RCC 7860 (cell line): ENCODE results near the gene BCAS3.
A peak's percentile ranks its signal among the peaks of the same experiment; 100 is the strongest.

ENCODE experiments used
- DNase-seq: peaks from one replicate; pipeline ENCODE4 v3.0.0-alpha.2; 2015; ENCODE audit warnings: low spot score
- FAIRE-seq: peaks from 2 replicates; lab custom pipeline; 2012; peaks lifted over from hg19 to GRCh38; lab: Jason Lieb, UNC

The BCAS3 gene

GRCh38 chr17:61209106-61209439, 531.4 kb downstream of the BCAS3 start:
- FAIRE-seq (no peak), DNase-seq (no peak)

DNA sequence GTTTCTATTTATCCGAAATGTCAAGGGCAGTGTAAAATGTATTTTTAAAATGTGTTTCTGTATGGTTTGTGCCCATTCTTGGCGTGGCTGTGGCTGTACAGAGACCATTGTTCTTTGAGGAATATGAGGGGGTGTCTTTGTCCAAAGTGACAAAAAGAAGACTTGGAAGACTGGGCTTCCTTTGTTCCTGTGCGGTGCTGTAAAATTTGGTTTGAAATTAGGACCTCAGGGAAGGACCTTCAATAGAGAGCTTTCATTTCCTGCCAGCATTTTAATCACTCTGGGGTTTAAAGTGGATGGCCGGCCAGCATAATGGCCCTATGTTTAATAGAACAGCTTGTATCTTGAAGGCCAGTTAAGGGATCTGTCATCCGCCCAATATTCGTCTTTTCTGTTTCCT, 531.9 kb downstream of the BCAS3 start:
- FAIRE-seq (no peak), DNase-seq (no peak)

- no peak for DNase-seq
- no peak for FAIRE-seq
Observed at GRCh38 chr17:61211236-61211635, 533.6 kb downstream of the BCAS3 start.

DNA sequence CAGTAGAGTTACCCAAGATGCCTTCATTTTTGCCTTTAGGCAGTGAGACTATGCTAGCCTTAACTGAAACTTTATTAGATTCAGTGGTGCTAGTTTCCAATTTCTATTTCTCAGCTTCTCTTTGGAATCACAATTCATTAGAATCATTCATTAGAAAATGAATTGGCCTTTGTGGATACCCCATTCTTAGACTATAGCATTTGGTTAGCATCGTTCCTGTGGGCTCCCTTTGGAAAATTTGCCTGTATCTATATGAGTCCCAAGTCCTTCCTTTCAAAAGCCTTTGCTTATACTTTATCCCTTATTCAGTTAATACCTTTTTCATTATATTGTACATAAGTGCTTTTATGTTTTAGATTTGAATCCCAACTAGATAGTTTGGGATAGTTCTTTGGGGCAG, 535.0 kb downstream of the BCAS3 start:
- no peak for FAIRE-seq
- DNase-seq = no peak

- FAIRE-seq (no peak), DNase-seq (no peak)
Observed at GRCh38 chr17:61214753-61215152, 537.1 kb downstream of the BCAS3 start.

DNA sequence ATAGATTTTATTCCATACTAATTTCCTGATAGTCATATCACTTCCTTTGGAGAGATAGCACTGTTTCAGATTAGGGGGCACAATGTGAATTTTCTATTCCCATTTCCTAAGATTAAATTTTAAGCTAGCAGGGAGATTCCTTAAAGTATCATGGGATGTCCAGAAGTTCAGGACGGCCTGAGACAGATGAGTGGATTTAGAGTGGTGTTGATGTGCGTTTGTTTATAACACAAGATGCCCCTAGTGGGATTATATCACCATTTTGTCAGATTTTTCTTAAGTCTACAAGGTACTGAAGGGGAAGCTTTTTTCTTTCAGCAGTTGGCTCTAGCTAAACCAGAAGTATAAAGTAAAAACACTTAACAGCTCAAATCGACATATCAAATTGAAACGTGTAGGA, 538.4 kb downstream of the BCAS3 start:
- DNase-seq (no peak), FAIRE-seq (no peak)

DNA sequence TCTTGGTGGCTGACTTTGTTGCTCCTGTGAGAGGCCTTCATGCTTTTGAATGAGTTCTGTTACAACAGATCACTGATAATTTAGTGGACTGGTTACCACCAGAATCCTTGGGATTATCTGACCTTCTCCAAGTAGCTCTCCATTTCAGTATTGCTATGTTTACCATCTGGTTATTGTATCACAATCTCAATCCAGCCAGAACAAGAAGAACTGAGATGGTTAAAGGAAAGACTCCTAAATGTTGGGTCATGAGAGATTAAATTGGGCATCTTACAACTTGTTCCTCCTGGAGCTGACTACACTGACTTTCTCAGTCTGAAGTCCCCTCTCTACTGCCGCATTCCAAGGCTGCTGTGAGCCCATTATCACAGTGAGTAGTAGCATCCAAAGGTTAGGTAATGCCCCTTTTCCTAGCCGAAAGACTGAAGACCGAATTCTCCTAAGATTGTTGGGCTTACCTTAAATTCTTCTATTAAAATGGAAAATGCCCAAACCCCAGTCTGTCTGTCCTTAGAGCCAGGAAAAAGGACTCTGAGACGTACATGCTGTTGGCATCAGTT, 540.3 kb downstream of the BCAS3 start:
- FAIRE-seq (no peak), DNase-seq (no peak)

DNA sequence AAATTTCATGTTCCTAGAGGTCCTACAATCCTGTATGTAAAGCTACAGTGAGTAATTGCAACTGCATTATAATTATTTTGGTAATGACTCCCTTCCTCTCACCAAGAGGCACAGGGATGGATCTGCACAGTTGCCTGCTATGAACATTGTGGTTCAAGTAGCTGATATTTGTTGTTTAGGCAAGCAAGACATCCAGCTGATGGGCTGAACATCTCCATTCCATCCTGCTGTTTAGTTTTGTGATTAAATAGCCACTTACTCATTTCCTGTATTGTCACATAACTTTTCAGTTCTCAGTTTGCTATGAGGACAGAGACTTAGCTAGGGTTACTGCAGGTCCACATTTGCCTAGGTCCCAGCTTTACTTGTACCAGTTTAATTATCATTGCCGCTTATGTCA, 540.8 kb downstream of the BCAS3 start:
- DNase-seq (peak; percentile 39), FAIRE-seq (no peak)

DNA sequence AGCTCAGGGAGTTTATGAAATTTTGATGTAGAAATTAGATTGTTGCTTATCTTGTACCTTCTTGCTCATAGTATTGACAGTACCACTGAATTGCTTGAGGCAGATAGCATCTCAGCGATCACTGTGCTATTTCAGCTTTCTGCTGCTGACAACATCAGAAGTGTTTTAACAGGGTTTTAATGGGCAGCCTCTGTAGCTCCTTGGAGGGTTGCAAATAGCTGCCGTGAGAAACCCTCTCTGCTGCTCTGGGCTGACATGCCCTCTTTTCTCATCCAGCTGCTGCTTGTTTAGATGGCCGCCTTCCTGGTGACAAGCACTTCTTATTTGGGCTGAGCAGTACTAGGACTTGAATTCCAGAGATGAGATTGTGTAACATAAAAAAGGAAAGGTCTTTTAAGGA, 541.8 kb downstream of the BCAS3 start:
- DNase-seq (no peak), FAIRE-seq (no peak)

GRCh38 chr17:61221181-61221580, 543.5 kb downstream of the BCAS3 start:
- no peak for DNase-seq
- no peak for FAIRE-seq

DNA sequence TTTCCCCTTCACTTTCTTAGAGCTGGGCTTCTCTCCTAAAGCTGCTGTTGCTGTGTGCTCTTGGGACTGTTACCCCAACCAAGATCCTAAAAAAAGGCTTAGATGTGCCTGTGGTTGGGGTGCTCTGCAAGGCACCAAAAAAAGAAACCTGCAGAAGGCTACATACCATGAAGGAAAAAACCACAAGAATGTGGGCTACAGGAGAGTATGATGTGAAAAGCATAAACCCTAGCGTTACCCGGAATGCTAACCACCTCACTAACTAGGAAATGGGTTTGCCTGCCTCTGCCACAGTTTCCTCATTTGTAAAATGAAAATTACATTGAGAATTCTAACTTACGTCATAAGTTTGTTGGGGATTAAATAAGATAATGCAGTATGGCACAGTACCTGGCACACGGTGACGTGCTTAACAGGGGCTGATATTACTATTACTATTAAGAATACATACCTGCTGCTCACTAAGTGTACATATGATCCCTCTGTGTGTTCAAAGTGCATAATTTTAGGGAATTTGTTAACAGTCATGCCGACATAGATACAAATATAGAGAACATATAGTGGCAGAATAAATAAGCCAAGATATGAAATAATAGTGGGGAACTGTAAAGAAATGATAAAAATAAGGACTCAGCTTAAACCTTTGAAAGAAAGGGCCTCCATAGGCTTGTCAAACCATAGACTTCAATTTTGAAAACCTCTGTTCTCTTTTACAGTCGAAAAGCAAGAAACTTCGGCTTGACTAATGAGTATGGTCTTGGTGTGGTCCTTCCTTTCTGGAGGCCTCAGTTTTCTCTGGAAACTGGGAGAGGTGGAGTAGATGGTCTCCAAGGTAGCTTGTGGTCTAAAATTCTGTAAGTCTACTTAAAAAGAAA, 544.2 kb downstream of the BCAS3 start:
- no peak for FAIRE-seq
- DNase-seq = no peak

GRCh38 chr17:61223725-61224124, 546.1 kb downstream of the BCAS3 start:
- FAIRE-seq = no peak
- no peak for DNase-seq

- DNase-seq = no peak
- no peak for FAIRE-seq
Observed at GRCh38 chr17:61225178-61225882, 547.7 kb downstream of the BCAS3 start.

GRCh38 chr17:61227866-61228265, 550.2 kb downstream of the BCAS3 start:
- no peak for DNase-seq
- FAIRE-seq = no peak

DNA sequence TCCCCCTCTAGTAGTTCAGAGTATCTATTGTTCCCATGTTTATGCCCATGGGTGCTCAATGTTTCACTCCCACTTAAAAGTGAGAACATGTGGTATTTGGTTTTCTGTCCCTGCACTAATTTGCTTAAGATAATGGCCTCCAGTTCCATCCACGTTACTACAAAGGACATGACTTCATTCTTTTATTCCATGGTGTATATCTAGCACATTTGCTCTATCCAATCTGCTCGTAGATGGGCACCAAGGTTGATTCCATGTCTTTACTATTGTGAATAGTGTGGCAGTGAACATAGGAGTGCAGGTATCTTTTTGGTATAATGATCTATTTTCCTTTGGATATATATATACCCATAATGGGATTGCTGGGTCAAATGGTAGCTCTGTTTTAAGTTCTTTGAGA, 552.8 kb downstream of the BCAS3 start:
- FAIRE-seq (no peak), DNase-seq (no peak)

DNA sequence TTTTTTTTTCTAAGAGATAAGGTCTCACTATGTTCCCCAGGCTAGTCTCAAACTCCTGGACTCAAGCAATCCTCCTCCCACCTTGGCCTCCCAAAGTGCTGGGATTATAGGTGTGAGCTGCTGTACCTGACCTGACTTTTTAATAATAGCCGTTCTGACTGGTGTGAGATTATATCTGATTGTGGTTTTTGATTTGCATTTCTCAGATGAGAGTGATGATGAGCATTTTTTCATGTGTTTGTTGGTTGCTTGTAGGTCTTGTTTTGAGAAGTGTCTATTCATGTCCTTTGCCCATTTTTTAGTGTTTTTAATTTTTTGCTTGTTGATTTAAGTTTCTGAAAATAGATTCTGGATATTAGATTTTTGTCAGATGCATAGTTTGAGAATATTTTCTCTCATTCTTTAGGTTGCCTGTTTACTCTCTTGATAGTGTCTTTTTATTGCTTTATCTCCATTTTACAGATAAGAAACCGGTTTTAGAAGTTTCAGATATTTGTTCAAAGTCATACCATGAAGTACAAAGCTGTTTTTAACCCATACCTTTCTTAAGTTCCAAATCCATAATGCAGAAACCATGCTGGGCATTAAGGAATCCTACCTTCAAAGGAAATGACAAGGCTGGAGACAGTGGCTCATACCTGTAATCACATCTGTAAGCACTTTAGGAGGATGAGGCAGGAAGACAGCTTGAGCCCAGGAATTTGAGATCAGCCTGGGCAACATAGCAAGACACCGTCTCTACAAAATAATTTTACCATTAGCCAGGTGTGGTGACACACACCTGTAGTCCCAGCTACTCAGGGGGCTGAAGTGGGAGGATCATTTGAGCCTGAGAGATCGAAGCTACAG, 553.5 kb downstream of the BCAS3 start:
- no peak for DNase-seq

GRCh38 chr17:61232871-61233270, 555.2 kb downstream of the BCAS3 start:
- DNase-seq = no peak
- no peak for FAIRE-seq

More for the DNA sequence above, 553.5 kb downstream of the BCAS3 start:
- FAIRE-seq = no peak

- FAIRE-seq (no peak), DNase-seq (no peak)
Observed at GRCh38 chr17:61233991-61234750, 556.5 kb downstream of the BCAS3 start.

GRCh38 chr17:61235001-61235826, 557.6 kb downstream of the BCAS3 start:
- no peak for DNase-seq
- FAIRE-seq = no peak

DNA sequence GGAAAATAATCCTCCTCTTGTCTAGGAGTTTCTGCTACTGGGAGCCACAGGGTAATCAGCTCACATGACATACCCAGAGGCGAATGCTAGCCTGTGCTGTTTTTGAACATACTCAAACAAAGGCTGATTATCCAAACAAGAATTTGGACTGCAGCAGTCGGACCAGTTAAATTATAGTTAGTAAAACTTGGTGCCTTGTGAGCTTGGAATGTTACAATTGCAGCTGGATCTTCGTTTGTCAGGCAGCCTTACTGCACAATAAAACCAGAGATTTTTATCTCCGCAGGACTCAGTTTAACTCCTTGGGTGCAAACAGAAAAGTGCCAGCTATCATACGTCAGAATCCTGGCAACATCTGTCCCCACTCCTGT, 558.2 kb downstream of the BCAS3 start:
- no peak for FAIRE-seq
- DNase-seq = no peak
